Left ventricle myocardium inferior (tissue), 1 donor: Measurements from ENCODE around the gene ARPC4. TPM values are rescaled to one million over a fixed set of nuclear protein-coding genes. Genes with fewer than 3 reads are reported as not detected.
"Not testable (repeated sequence)": the region's sequence is repeated elsewhere in the genome, so short reads cannot be mapped to it uniquely, and the experiment has no call there.

Experiments used
- DNase-seq: peaks from one replicate; pipeline ENCODE4 v3.0.0-alpha.2; 2020
- H3K27ac ChIP-seq: fragments of 200-600 bp; replicated peaks from 2 replicates; pipeline ENCODE4 v1.8.0; 2021
- H3K27me3 ChIP-seq: fragments of 200-600 bp; 2 replicates; pipeline ENCODE4 v1.8.0; 2021; ENCODE audit warnings: low read depth
- H3K36me3 ChIP-seq: fragments of 200-600 bp; 2 replicates; pipeline ENCODE4 v1.8.0; 2021
- H3K4me1 ChIP-seq: fragments of 200-600 bp; 2 replicates; pipeline ENCODE4 v1.8.0; 2021
- H3K4me3 ChIP-seq: fragments of 200-600 bp; 2 replicates; pipeline ENCODE4 v1.8.0; 2021; ENCODE audit warnings: mild to moderate bottlenecking, moderate library complexity
- H3K9me3 ChIP-seq: fragments of 200-600 bp; replicated peaks from 2 replicates; pipeline ENCODE4 v1.8.0; 2021
- intact Hi-C: fragments of 100-400 bp; cut with micrococcal nuclease; formaldehyde crosslinking; loops from one replicate; pipeline ENCODE4 v1.11.0; 2022
- total RNA-seq: library from RNA; stranded (reverse); fragmentation: NEBNext Ultra II Directional; extraction: Animal tissue kit (Norgen Biotek cat#: 25700); gene quantifications from one replicate; pipeline ENCODE4 v1.2.1, GENCODE V29; 2021
- TF ChIP-seq, protein P1 (sequence below): fragments of 200-600 bp; IDR thresholded peaks from 2 replicates; pipeline ENCODE4 v1.8.0; 2021; ENCODE audit warnings: antibody characterized with exemption, mild to moderate bottlenecking, borderline replicate concordance
- donor health status: DM: no; HTN: yes; CAD: no; lungs with severe emphysema.

The ARPC4 gene
- total RNA-seq, 1 donor from 2014 or later: 52.9 TPM

DNA sequence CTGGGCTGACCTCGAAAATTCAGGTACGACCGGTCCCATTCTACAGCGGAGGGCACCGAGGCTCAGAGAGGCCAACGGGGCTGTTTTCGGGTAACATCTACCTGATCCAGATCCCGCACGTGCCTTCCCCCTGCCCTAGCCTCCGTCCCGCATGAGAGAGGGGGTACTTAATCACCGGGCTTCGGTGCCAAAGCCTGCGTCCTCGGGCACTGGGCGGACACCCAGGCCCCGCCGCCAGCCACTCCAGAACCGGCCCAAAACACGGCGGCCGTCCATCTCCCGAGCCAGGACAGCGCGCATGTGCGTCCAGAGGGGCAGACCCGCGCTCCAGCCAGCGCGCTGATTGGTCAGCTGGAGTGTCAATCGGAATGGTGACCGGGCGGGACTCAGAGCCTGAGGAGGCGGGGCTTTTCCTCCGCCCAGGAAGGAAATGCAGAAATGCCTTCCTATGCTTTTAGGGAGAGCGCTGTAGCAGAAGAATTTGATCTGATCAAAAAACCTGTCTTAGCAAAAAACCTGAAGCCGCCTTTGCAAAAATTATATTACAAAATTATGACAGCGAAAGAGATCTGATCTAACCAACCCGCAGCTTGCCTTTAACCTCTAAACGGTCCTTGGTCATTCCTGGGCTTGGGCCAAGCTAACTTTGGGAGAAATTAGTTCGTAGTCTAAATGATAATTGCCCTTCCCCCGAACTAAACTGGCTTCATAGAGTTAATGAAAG is 51.0 kb downstream of the ARPC4 start, which contains the start of gene RPUSD3:
RPUSD3 (minus strand) TSS at position 294 of the 724 bp plus-strand sequence; CDS start at position 276, 18 bp downstream.
- TF ChIP-seq, protein P1, sequence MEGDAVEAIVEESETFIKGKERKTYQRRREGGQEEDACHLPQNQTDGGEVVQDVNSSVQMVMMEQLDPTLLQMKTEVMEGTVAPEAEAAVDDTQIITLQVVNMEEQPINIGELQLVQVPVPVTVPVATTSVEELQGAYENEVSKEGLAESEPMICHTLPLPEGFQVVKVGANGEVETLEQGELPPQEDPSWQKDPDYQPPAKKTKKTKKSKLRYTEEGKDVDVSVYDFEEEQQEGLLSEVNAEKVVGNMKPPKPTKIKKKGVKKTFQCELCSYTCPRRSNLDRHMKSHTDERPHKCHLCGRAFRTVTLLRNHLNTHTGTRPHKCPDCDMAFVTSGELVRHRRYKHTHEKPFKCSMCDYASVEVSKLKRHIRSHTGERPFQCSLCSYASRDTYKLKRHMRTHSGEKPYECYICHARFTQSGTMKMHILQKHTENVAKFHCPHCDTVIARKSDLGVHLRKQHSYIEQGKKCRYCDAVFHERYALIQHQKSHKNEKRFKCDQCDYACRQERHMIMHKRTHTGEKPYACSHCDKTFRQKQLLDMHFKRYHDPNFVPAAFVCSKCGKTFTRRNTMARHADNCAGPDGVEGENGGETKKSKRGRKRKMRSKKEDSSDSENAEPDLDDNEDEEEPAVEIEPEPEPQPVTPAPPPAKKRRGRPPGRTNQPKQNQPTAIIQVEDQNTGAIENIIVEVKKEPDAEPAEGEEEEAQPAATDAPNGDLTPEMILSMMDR: no peak
- H3K9me3 ChIP-seq: no peaks in the 10 kb centered on the region
- H3K4me3 ChIP-seq: peak within 1 kb of the TSS; percentile 89
- peaks cover 30% of the 10 kb centered on the region for H3K36me3 ChIP-seq
- no peaks in the 10 kb centered on the region for H3K27me3 ChIP-seq
- peak within 1 kb of the TSS; percentile 93 for H3K27ac ChIP-seq
- peaks cover 18% of the 10 kb centered on the region for H3K4me1 ChIP-seq
- DNase-seq: peak; percentile 99
- intact Hi-C loops: no loop called here

DNA sequence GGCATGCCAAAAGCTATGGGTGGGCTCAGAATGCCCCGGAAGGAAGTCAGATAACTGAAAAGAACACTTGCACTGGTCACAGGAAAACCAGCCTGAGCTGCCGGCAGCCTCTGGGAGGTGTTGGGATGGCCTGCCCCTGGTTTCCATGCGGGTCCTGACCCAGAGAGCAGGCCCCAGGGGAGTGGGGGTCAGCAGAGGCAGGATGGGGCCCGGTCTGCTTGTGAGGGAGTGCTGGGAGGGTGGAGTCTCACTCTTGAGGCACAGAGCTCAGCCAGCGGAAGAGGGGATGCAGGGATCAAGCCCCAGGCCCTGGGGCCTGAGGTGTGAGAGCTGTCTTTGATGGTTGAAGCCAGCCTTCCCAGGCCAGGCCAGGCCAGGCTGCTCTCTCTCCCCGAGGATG is 53.3 kb downstream of the ARPC4 start:
- DNase-seq: no peak
- intact Hi-C loops: no loop called here
- TF ChIP-seq, protein P1: no peak
- Histone ChIP-seq H3K9me3 (no peaks in the 10 kb centered on the region), H3K4me1 (peaks cover 18% of the 10 kb centered on the region), H3K36me3 (peaks cover 7% of the 10 kb centered on the region), H3K27me3 (no peaks in the 10 kb centered on the region), H3K27ac (no peak overlapping the region), H3K4me3 (no peak overlapping the region)

DNA sequence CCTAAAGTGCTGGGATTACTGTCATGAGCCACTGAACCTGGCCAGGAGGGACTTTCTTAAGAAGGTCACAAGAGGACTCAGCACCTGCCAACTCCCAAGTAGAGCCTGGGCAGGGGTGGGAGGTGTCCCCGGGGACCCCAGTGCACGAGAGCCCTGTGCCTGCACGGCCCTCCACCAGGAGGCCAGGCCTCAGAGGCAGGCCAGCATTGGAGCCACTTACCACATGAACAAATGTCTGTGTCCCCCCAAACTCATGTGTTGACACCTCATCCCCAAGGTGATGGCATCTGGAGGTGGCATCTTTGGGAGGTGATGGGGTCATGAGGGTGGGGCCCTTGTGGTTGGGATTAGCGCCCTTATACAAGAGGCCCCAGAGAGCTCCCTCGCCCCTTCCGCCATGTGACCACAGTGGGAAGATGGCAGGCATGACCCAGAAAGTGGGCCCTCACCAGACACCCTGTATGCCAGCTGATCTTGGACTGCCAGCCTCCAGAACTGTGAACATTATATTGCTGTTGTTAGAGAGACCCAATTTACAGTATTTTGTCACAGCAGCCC is 54.1 kb downstream of the ARPC4 start:
- Histone ChIP-seq H3K4me3 (no peak overlapping the region), H3K4me1 (peaks cover 18% of the 10 kb centered on the region), H3K27ac (no peak overlapping the region), H3K36me3 (no peaks in the 10 kb centered on the region), H3K27me3 (no peaks in the 10 kb centered on the region), H3K9me3 (no peaks in the 10 kb centered on the region)
- TF ChIP-seq, protein P1: no peak
- intact Hi-C loops: no loop called here
- DNase-seq: no peak

DNA sequence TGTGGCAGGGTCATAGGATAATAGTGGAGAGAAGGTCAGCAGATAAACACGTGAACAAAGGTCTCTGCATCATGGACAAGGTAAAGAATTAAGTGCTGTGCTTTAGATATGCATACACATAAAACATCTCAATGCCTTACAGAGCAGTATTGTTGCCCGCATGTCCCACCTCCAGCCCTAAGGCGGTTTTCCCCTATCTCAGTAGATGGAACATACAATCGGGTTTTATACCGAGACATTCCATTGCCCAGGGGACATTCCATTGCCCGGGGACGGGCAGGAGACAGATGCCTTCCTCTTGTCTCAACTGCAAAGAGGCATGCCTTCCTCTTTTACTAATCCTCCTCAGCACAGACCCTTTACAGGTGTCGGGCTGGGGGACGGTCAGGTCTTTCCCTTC is 55.0 kb downstream of the ARPC4 start:
- H3K27ac ChIP-seq, intact Hi-C loops, DNase-seq, H3K27me3 ChIP-seq, H3K9me3 ChIP-seq, H3K36me3 ChIP-seq, H3K4me3 ChIP-seq: not testable (repeated sequence)
- peaks cover 14% of the 10 kb centered on the region for H3K4me1 ChIP-seq

DNA sequence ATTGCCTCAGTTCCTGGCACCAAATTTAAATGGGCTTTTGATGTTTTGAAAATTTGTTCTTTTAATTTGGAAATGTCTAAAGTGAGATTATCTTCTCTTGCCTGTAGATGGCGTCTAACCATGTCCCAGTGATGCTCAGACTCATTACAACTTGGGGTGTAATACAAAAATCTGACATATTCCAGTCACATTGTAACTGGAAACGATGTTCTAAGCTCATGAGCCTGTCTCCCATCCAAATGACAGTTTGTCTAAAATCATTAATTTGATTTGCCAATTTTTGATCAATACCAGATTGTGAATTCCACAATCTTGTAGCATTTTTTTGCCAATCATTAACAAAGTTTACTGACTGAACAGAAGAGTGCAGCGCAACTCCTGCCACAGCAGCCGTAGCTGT is 56.0 kb downstream of the ARPC4 start:
- H3K36me3 ChIP-seq, H3K4me1 ChIP-seq, H3K27me3 ChIP-seq, intact Hi-C loops, H3K4me3 ChIP-seq, H3K27ac ChIP-seq, DNase-seq, H3K9me3 ChIP-seq: not testable (repeated sequence)
- TF ChIP-seq, protein P1: peak; percentile 69

DNA sequence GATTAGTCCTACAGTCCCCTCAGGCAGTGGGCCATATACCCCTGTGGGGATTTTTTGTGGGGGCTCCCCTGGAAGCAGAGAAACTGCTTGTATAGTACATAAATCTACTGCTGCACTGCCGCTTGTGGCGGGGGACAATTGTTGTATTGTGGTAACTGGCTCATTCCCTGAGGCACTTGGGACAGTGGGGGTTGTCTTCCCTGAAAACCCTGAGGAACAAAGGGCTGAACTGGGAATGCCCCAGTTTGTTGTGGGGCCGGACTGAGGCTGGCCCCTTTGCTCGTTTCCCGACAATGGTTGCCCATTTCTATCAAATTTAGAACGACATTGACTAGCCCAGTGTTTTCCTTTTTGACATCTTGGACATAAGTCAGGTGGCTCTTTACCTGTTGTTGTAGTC is 58.5 kb downstream of the ARPC4 start:
- H3K4me1 ChIP-seq, DNase-seq, H3K9me3 ChIP-seq, H3K4me3 ChIP-seq, H3K27ac ChIP-seq, intact Hi-C loops, H3K27me3 ChIP-seq, H3K36me3 ChIP-seq: not testable (repeated sequence)

DNA sequence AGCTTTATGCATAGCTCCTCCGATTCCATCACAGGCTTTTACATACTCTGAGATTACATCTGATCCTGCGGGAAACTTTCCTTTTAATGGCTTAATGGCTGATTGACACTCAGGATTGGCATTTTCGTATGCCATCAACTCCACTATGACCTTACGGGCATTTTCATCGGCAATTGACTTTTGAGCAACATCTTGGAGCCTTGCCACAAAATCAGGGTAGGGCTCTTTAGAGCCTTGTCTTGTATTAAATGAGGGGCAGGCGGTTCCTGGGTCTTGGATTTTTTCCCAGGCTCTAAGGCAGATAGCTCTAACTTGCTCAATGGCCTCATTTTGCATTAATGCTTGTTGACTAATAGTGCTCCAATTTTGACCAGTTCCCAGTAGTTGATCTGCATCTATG is 59.0 kb downstream of the ARPC4 start:
- DNase-seq, intact Hi-C loops, H3K27ac ChIP-seq: not testable (repeated sequence)

More for the DNA sequence above, 59.0 kb downstream of the ARPC4 start:
- H3K4me1 ChIP-seq, H3K4me3 ChIP-seq, H3K9me3 ChIP-seq, H3K27me3 ChIP-seq, H3K36me3 ChIP-seq: not testable (repeated sequence)
